HG03045 (cell line): ENCODE measurements around the gene PRDX4.
"Not testable (repeated sequence)": the region's sequence is repeated elsewhere in the genome, so short reads cannot be mapped to it uniquely, and the experiment has no call there.

Source experiments
- ATAC-seq: cut with Tn5 transposase; IDR thresholded peaks from one replicate; pipeline ENCODE4 v1.9.1; 2021; ENCODE audit warnings: mild to moderate bottlenecking, moderate library complexity; ENCODE audit not compliant: unreplicated experiment

The PRDX4 gene

GRCh38 chrX:23667239-23668177 is at the start of gene PRDX4:
TSS of gene PRDX4 (plus strand) at chrX:23667493. CDS start at chrX:23667571, 78 bp downstream.
- ATAC-seq, result peak; percentile 74

DNA sequence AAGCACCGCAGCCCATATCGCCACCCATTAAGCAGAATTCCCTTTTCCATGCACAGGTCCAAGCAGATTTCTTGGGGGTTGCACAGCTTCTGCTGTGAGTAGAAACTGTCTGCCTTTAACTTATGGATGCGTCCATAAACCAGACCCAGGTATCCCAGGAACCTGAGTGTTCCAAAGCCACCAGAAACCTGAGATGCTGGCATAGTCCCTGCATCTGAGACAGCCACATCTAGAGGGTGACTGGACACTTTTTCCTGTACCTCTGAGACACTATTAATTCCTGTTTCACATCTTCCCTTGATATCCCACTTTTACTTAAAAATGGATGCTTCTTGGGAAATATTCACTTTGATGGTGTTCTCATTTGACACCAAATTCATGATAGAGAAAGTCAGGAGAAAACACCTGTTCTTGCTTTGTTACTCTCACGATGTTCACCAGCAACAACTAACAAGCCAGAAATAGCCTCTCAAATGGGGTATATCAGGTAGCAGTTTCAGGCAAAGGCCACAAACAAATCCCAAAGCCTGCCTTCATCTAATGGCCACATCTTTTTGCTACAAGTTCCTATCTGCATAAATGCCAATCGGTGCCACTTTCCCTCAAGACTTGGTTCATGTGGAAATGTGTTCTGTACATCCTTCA is 45.5 kb upstream of the PRDX4 start:
- ATAC-seq, result no peak

- ATAC-seq, result no peak
Measured at GRCh38 chrX:23623797-23624196, 43.5 kb upstream of the PRDX4 start.

- ATAC-seq, result no peak
Measured at GRCh38 chrX:23626651-23627050, 40.6 kb upstream of the PRDX4 start.

GRCh38 chrX:23628131-23628530 is 39.2 kb upstream of the PRDX4 start:
- no peak for ATAC-seq

GRCh38 chrX:23631136-23631535 is 36.2 kb upstream of the PRDX4 start:
- ATAC-seq, result no peak

DNA sequence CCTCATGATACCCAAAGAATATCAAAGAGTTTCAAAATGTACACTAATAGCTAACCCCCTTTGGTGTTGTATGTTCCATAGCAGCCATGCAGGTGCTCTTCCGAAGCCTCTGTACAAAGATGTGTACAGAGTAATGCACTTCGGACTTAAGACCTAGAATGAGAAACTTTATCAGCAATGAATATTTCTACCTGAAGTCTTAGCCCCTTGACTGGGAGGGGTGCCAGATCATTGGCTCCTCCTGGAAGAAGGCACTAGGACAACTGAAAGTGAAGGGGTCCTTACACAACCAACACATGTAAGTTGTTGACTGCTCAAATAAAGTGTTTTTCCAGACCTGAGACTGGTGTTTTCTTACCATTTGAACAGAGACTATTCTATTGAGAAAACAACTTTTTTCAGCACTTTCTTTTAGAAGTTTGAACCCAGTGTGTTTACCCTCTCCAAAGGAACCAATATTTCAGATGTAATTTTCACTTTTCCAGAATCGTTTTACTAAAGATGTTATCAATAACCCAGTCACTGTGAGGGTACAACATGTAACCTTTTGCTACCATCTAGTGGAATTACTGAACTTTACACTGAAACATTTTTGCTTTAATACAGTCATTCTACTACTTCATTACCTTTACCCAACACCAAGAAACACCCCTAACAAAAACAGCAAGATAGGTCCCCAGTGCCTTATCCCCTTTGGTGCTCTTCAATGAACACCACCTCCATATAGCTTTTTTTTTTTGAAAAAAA is 33.3 kb upstream of the PRDX4 start:
- no peak for ATAC-seq

DNA sequence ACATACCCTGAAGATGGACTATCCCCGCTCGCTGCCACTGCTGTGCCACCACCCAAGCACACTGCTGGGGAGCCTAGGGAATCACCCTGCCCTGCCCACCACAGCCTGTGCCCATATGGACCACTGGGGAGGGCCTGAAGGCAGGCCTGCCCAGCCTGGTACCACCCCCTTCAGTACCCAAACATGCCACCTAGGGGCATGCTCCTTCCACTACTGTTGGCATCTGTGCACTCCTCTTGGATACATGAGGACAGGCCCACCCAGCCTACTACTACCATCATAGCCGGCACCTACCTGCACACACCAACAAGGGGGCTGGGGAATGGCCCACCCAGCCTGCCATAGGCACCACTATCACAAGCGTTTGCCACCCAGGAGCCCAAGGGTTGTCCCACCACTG is 30.1 kb upstream of the PRDX4 start:
- ATAC-seq, result peak; percentile 87

- ATAC-seq, result no peak
Measured at GRCh38 chrX:23643020-23643419, 24.3 kb upstream of the PRDX4 start.

- no peak for ATAC-seq
Measured at GRCh38 chrX:23644744-23645143, 22.5 kb upstream of the PRDX4 start.

DNA sequence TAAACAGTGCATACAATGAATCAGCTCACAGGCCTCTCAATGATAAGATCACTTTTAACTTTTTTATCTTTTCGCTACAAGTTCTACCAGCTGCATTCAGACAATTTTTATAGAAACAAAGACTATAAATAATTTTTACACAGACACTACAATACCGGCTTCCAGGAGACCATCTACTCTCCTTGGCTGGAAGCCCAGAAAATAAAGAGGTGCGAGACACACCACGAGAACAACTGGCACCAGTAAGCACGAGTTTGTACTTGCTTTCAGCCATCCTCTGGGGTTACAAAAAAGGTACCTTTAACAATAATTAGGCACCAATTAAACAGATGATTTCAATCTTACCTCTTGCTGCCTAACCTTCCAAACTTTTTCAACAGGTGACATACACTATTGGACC is 11.2 kb upstream of the PRDX4 start:
- no peak for ATAC-seq

- no peak for ATAC-seq
Measured at GRCh38 chrX:23656684-23657083, 10.6 kb upstream of the PRDX4 start.

GRCh38 chrX:23659339-23659738 is 8.0 kb upstream of the PRDX4 start:
- ATAC-seq, result no peak

- not testable (repeated sequence) for ATAC-seq
Measured at GRCh38 chrX:23660083-23660765, 7.1 kb upstream of the PRDX4 start.

DNA sequence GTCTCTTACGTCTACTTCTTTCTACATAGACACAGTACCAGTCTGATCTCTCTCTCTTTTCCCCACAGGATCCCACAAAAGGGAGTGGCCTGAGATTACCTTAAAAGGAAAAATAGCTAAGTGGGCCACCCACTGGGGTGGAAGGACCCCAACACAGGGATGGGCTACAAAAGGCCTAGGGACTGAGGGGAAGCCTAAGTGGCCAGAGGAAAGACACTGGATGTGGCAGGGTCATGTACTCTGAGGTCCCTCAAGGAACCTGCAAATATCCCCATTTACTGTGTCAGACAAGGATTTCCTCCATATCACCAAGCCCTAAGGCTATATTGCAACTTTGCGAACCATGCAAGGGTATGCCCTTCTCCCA is 6.5 kb upstream of the PRDX4 start:
- no peak for ATAC-seq

DNA sequence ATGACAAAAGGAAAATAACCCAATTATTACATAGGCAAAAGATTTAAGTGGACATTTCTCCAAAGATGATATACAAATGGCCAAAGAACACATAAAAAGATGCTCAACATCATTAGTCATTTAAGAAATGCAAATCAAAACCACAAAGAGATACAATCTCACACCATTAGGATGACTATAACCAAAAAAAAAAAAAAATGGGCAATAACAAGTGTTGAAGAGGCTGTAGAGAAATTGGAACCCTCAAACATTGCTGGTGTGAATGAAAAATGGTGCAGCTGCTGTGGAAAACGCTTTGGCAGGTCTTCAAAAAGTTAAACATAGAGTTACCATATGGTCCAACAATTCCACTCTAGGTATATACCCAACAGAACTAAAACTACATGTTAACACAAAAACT is 5.6 kb upstream of the PRDX4 start:
- ATAC-seq, result no peak

DNA sequence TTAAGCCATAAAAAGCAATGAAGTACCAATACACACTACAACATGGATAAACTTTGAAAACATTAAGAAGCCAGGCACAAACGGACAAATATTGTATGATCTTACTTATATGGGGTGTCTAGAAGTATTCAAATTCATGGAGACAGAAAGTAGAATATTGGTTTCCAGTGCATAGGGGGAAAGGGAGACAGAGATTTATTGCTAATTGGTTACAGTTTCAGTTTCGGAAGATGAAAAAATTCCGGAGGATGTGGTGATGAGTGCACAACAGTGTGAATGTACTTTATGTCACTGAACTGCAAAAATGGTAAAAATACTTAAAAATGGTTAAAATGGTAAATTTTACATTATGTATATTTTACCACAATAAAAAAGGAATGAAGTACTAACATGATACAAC is 5.1 kb upstream of the PRDX4 start:
- no peak for ATAC-seq

DNA sequence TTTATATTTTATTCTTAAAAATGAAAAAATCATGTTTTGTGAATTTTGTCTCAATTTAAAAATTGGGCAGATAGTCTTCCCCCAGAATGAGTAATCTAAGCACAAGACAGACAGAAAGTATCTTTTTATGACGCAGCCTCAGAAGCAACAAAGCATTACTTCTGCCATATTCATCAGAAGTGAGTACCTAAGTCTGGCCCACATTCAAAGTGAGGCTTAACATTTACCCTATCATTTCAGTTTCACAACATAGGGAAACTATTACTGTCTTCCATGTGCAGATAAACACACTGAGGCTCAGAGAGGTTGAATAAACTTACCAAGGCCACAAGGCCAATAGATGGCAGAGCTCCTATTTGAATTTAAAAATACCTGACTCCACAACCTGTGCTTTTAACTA is 4.4 kb upstream of the PRDX4 start:
- peak; percentile 31 for ATAC-seq

- no peak for ATAC-seq
Measured at GRCh38 chrX:23664496-23664895, 2.8 kb upstream of the PRDX4 start.

DNA sequence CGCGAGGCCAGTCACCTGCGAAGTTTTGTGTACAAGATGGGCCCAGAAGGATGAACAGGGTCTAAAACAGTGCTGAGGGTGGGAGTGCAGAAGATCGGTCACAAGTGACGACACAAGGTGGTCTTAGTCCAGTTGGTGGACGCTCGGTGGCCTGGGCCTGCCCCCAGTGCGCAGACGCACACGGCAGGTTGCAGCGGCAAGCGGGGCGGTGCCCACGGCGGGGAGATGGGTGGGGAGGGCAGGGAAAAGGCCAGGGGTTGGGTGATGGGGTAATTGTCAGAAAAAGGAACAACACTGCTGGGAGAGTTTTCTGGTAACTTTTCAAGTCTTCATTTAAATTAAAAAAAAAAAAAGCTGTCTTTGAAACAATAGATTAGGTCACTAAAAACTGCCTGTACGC is 1.0 kb upstream of the PRDX4 start:
- no peak for ATAC-seq

GRCh38 chrX:23668335-23668734 is 1.0 kb downstream of the PRDX4 start:
- ATAC-seq, result no peak
